ENCODE measurements around the gene CD55. TPM values are rescaled to one million over a fixed set of nuclear protein-coding genes. Genes with fewer than 3 reads are reported as not detected.

CD55 gene
- total and polyA plus RNA-seq, 2 of the 8 experiments (the other 6 are each of a cell fraction or from before 2014, with no cell fraction given), result 20.1 to 22.8 TPM

DNA sequence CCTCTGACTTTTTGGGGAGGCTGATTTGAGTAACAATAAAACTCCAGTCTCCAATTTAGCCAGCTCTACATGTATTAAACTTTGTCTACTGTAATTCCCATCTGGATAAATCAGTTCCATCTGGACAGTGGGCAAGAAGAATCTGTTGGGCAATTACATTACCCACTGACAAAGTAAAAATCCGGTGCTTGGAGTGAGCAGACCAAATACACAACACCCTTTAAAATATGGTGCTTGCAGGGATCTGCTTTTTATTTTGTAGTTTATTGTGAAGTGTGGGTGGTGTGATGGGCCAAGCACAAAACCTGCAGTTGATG is 8.9 kb upstream of the CD55 start (continued):
- TF ChIP-seq BRCA1 (IDR thresholded peaks at IDR 0.05; ENCODE audit: low read depth, low read length) (no peak), SIN3A (conservative IDR thresholded peaks at IDR 0.05 in 1 of 2, IDR thresholded peaks at IDR 0.05 in 1 of 2; ENCODE audit: low read depth in 1 of 2, low read length in 2 of 2) (no peak), RAD21 (IDR thresholded peaks at IDR 0.05 in 1 of 2, conservative IDR thresholded peaks at IDR 0.05 in 1 of 2; ENCODE audit: low read depth in 2 of 2, low read length in 2 of 2) (no peak), EP300 (IDR thresholded peaks at IDR 0.05; ENCODE audit: borderline replicate concordance in 1 of 2, low read depth in 2 of 2, low read length in 2 of 2) (no peak)
- TF ChIP-seq, protein P1, sequence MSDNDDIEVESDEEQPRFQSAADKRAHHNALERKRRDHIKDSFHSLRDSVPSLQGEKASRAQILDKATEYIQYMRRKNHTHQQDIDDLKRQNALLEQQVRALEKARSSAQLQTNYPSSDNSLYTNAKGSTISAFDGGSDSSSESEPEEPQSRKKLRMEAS (IDR thresholded peaks at IDR 0.05), result no peak
